Prostate gland (tissue), 2 donors: ENCODE data around the gene MYO6.

ENCODE experiments used
- CTCF ChIP-seq, 4 experiments: fragments of 200-600 bp in 2 of 4; fragments of 450-650 bp in 2 of 4; sonication (generic) in 2 of 4; IDR thresholded peaks; 1 replicate in 3 of 4; 2 replicates in 1 of 4; pipeline ENCODE4 v1.5.1; 2016 to 2019; ENCODE audit warnings: antibody characterized with exemption in 4 of 4, mild to moderate bottlenecking in 2 of 4, moderate library complexity in 2 of 4
- POLR2A ChIP-seq: fragments of 450-650 bp; IDR thresholded peaks from one replicate; pipeline ENCODE4 v1.6.1; 2016; ENCODE audit warnings: antibody characterized with exemption, mild to moderate bottlenecking

DNA sequence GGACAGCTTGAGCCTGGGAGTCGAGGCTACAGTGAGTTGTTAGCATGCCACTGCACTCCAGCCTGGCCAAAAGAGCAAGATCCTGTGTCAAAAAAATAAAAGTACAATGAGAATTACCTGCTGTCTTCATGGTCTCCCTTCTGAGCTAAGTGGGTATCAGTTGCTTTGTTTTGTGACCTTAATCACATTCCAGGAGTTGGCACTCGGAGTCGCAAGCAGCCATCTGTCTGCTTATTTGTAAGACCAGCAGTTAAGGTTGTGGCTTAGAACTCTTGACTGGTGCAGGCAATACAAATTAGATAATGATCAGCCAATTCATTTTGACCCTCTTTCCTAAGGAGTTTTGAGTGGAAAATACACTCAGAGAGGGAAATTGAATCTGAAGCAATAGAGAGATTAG is 114.0 kb downstream of the MYO6 start:
- TF ChIP-seq CTCF (IDR thresholded peaks at IDR 0.05): no peak
- no peak for TF ChIP-seq POLR2A
